Heart left ventricle (tissue), 16 donors: ENCODE measurements around the gene LCN2. TPM values are rescaled to one million over a fixed set of nuclear protein-coding genes. Genes with fewer than 3 reads are reported as not detected.

Experiments used
- ATAC-seq, 4 donors: fragments of 200-7000 bp; cut with Tn5 transposase; one replicate each; pipeline ENCODE4 v1.9.1; 2020 to 2022; ENCODE audit warnings: moderate library complexity in 4 of 4, mild to moderate bottlenecking in 3 of 4, moderate number of reproducible peaks in 1 of 4
- DNase-seq, 5 donors: peaks; one replicate each; pipeline ENCODE4 v3.0.0-alpha.2; 2020
- H3K27ac ChIP-seq, 12 donors: fragments of 200-600 bp; sonication (generic) in 4 of 12; one replicate each; pipeline versions ENCODE4 v1.5.0 to v1.8.0; 2016 to 2022; ENCODE audit warnings: mild to moderate bottlenecking in 2 of 12
- H3K27me3 ChIP-seq, 9 donors: fragments of 200-600 bp; sonication (generic) in 2 of 9; one replicate each; pipeline versions ENCODE4 v1.5.1 to v1.8.0; 2016 to 2022; ENCODE audit warnings: mild to moderate bottlenecking in 3 of 9
- H3K36me3 ChIP-seq, 9 donors: fragments of 200-600 bp; sonication (generic) in 2 of 9; one replicate each; pipeline versions ENCODE4 v1.5.0 to v1.8.0; 2018 to 2022; ENCODE audit warnings: mild to moderate bottlenecking in 2 of 9
- H3K4me1 ChIP-seq, 12 donors: fragments of 200-600 bp; sonication (generic) in 4 of 12; one replicate each; pipeline versions ENCODE4 v1.5.0 to v1.8.0; 2016 to 2022; ENCODE audit warnings: mild to moderate bottlenecking in 3 of 12
- H3K4me3 ChIP-seq, 12 donors: fragments of 200-600 bp; sonication (generic) in 4 of 12; one replicate each; pipeline versions ENCODE4 v1.5.0 to v1.8.0; 2017 to 2022; ENCODE audit warnings: mild to moderate bottlenecking in 9 of 12, moderate library complexity in 4 of 12
- H3K9me3 ChIP-seq, 12 donors: fragments of 200-600 bp; sonication (generic) in 4 of 12; one replicate each; pipeline versions ENCODE4 v1.5.0 to v1.8.0; 2016 to 2022; ENCODE audit warnings: mild to moderate bottlenecking in 1 of 12
- CTCF ChIP-seq, 12 donors: fragments of 200-600 bp; sonication (generic) in 4 of 12; IDR thresholded peaks; one replicate each; pipeline versions ENCODE4 v1.5.0 to v1.8.0; 2018 to 2022; ENCODE audit warnings: antibody characterized with exemption in 12 of 12, mild to moderate bottlenecking in 5 of 12
- POLR2A ChIP-seq, 2 donors: fragments of 450-650 bp; IDR thresholded peaks; one replicate each; pipeline ENCODE4 v1.6.1; 2017; ENCODE audit warnings: antibody characterized with exemption in 2 of 2, mild to moderate bottlenecking in 2 of 2, moderate library complexity in 2 of 2
- WGBS, 4 donors: extraction: QIAGEN DNeasy Blood & Tissue Kit in 2 of 4; methylation state at CpG; one replicate each; pipeline versions ENCODE4 v1.1.5 to v1.1.7; 2013 to 2018; 5-methylcytosine and 5-hydroxymethylcytosine counted together
- intact Hi-C, 10 donors: fragments of 100-400 bp; cut with DNase I; formaldehyde crosslinking; loops; one replicate each; pipeline versions ENCODE4 v1.11.1 to v1.14.2; 2022
- long read RNA-seq, 3 donors: library from polyadenylated mRNA; unstranded; transcript quantifications; one replicate each; pipeline ENCODE4 v2.0.0, GENCODE V29; 2020 to 2021
- polyA plus RNA-seq, 2 donors: library from polyadenylated mRNA; stranded (reverse); fragments of 200-250 nt; gene quantifications; one replicate each; pipeline ENCODE4 v1.2.3, GENCODE V29; 2013
- total RNA-seq, 9 donors: library from RNA; depleted of rRNA in 2 of 9; stranded (reverse); fragments of >200 nt in 2 of 9; fragmentation: NEBNext Ultra II Directional in 3 of 9; extraction: Animal tissue kit (Norgen Biotek cat#: 25700) in 3 of 9; gene quantifications; one replicate each; pipeline versions ENCODE4 v1.1.0 to v1.2.4, GENCODE V29; 2016 to 2023
- donor health status: ischemic (EF 13 %, LVEDD 7.1; RV severe dilation, severe dysfunction).
- donor health status: healthy with polysubstance abuse.
- donor health status: DM: no; HTN: yes; CAD: no.
- donor health status: DM: no; HTN: no; CAD: no.
- donor health status: ischemic (EF 25% LVEDD 6.9; RV normal size, moderate dysfunction).
- donor health status: ischemic (EF 25% LVEDD 5.7; RV mildly dilated, moderate dysfunction).
- donor health status: healthy.
- donor health status: DM: yes; HTN: yes; CAD: no.
- donor health status: ischemic (EF 35%, LVEDD 5.7; RV mildly dilated, moderate dysfunction).
- donor health status: nonischemic (EF 11% LVEDD 7.7; RV severe dilation, severe dysfunction).
- donor health status: DM: yes; HTN: yes; CAD: no.
- donor health status: PGD.
- donor health status: ischemic (EF 29% LVEDD 5.4; RV normal size, mild dysfunction).
- donor health status: nonischemic (EF 23%, LVEDD 6.1; RV moderate dilation, normal function).

The LCN2 gene
- 1 to 10 TPM in 1 of 9 donors, not detected in 8; 5.8 TPM for total RNA-seq
- 1 to 10 TPM in 1 of 2 donors, not detected in 1; 1.1 TPM for polyA plus RNA-seq
- long read RNA-seq, donor 1: 0 reads
- long read RNA-seq, donor 2: 0 reads
- long read RNA-seq, donor 3: 0 reads

GRCh38 chr9:128149001-128149701, at the start of gene LCN2:
LCN2 (plus strand) TSS chr9:128149453; CDS start chr9:128149526, 73 bp downstream.
- Histone ChIP-seq H3K4me3 (peak within 1 kb of the TSS in 2 of 12 donors; percentile 7 to 17), H3K36me3 (no peaks in the 10 kb centered on the region), H3K27me3 (no peaks in the 10 kb centered on the region), H3K4me1 (peaks cover 0 to 23% (median 6%) of the 10 kb centered on the region in 12 donors), H3K9me3 (no peaks in the 10 kb centered on the region), H3K27ac (peak within 1 kb of the TSS in 4 of 12 donors; percentile 1 to 43 (median 29))
- DNase-seq (peak in 2 of 5 donors; percentile 16 to 41), ATAC-seq (peak in 1 of 4 donors; percentile 15)
- 40 to 58% (median 54%) methylated on average over 6 to 9 of the region's 9 CpGs for WGBS, 4 donors
- intact Hi-C loops: no loop called here
- TF ChIP-seq POLR2A (IDR thresholded peaks at IDR 0.05) (no peak), CTCF (IDR thresholded peaks at IDR 0.05) (no peak)

- ATAC-seq (peak in 3 of 4 donors; percentile 4 to 44 (median 5)), DNase-seq (peak in 4 of 5 donors; percentile 54 to 73 (median 61))
- Histone ChIP-seq H3K9me3 (no peaks in the 10 kb centered on the region), H3K27ac (peak overlapping the region; percentile 85 to 96 (median 93)), H3K27me3 (no peaks in the 10 kb centered on the region), H3K36me3 (peaks cover 0 to 45% (median 36%) of the 10 kb centered on the region in 9 donors), H3K4me1 (peaks cover 13 to 89% (median 56%) of the 10 kb centered on the region in 12 donors), H3K4me3 (peak overlapping the region in 9 of 12 donors; percentile 52 to 67 (median 60))
- no peak for TF ChIP-seq POLR2A (IDR thresholded peaks at IDR 0.05)
- TF ChIP-seq CTCF (IDR thresholded peaks at IDR 0.05): no peak
- WGBS, 4 donors: 56 to 76% (median 66%) methylated on average over 12 to 16 of the region's 16 CpGs
- intact Hi-C loops: loop anchor here in 1 of 10 donors (2.0 kb wide), 1 partner anchor 27 kb away; the partner anchor contains the start of gene PTGES2
Measured at GRCh38 chr9:128099932-128100491, 49.2 kb upstream of the LCN2 start.

GRCh38 chr9:128100581-128100980, 48.7 kb upstream of the LCN2 start:
- no peaks in the 10 kb centered on the region for H3K27me3 ChIP-seq
- H3K4me1 ChIP-seq: peaks cover 12 to 84% (median 53%) of the 10 kb centered on the region in 12 donors
- intact Hi-C loops: no loop called here
- peaks cover 0 to 51% (median 40%) of the 10 kb centered on the region in 9 donors for H3K36me3 ChIP-seq
- TF ChIP-seq CTCF (IDR thresholded peaks at IDR 0.05) (no peak), POLR2A (IDR thresholded peaks at IDR 0.05) (no peak)
- 74 to 95% (median 77%) methylated on average over 6 to 10 of the region's 10 CpGs for WGBS, 4 donors
- DNase-seq (peak in 2 of 5 donors; percentile 10 to 33), ATAC-seq (no peak)
- H3K27ac ChIP-seq: peak overlapping the region; percentile 56 to 95 (median 93)
- no peaks in the 10 kb centered on the region for H3K9me3 ChIP-seq
- peak overlapping the region in 9 of 12 donors; percentile 9 to 67 (median 60) for H3K4me3 ChIP-seq

GRCh38 chr9:128101231-128101661, 48.0 kb upstream of the LCN2 start:
- TF ChIP-seq POLR2A (IDR thresholded peaks at IDR 0.05): no peak
- no peak for TF ChIP-seq CTCF (IDR thresholded peaks at IDR 0.05)
- intact Hi-C loops: no loop called here
- 71 to 83% (median 73%) methylated on average over 12 of the region's 12 CpGs for WGBS, 4 donors
- no peaks in the 10 kb centered on the region for H3K27me3 ChIP-seq
- peak overlapping the region in 2 of 12 donors; percentile 1 to 60 for H3K4me3 ChIP-seq
- H3K9me3 ChIP-seq: no peaks in the 10 kb centered on the region
- peak overlapping the region in 7 of 12 donors; percentile 31 to 95 (median 93) for H3K27ac ChIP-seq
- DNase-seq (peak in 3 of 5 donors; percentile 17 to 26 (median 20)), ATAC-seq (no peak)
- H3K4me1 ChIP-seq: peaks cover 12 to 77% (median 53%) of the 10 kb centered on the region in 12 donors
- H3K36me3 ChIP-seq: peaks cover 0 to 58% (median 47%) of the 10 kb centered on the region in 9 donors
